AG09309 (cell line): ENCODE measurements around the gene CDHR3.

ENCODE experiments used
- DNase-seq: peaks from one replicate; pipeline ENCODE4 v3.0.0-alpha.2; 2010; ENCODE audit warnings: low read depth
- H3K4me3 ChIP-seq: 2 replicates; pipeline ENCODE4 v1.5.1; 2011; ENCODE audit warnings: mild to moderate bottlenecking, low read depth, low read length, moderate library complexity; ENCODE audit not compliant: control insufficient read depth
- TF ChIP-seq, protein P1 (sequence below): IDR thresholded peaks from 2 replicates; pipeline ENCODE4 v1.5.1; 2011; ENCODE audit warnings: mild to moderate bottlenecking, low read depth, low read length, inconsistent platforms; ENCODE audit not compliant: insufficient read depth, control insufficient read depth; ENCODE audit errors: missing control alignments

The CDHR3 gene

GRCh38 chr7:105963038-105963667 is at the start of gene CDHR3:
Gene CDHR3 (plus strand): TSS chr7:105963264. CDS start chr7:105963319, 55 bp downstream.
- no peak within 1 kb of the TSS for H3K4me3 ChIP-seq
- TF ChIP-seq, protein P1, sequence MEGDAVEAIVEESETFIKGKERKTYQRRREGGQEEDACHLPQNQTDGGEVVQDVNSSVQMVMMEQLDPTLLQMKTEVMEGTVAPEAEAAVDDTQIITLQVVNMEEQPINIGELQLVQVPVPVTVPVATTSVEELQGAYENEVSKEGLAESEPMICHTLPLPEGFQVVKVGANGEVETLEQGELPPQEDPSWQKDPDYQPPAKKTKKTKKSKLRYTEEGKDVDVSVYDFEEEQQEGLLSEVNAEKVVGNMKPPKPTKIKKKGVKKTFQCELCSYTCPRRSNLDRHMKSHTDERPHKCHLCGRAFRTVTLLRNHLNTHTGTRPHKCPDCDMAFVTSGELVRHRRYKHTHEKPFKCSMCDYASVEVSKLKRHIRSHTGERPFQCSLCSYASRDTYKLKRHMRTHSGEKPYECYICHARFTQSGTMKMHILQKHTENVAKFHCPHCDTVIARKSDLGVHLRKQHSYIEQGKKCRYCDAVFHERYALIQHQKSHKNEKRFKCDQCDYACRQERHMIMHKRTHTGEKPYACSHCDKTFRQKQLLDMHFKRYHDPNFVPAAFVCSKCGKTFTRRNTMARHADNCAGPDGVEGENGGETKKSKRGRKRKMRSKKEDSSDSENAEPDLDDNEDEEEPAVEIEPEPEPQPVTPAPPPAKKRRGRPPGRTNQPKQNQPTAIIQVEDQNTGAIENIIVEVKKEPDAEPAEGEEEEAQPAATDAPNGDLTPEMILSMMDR: no peak
- DNase-seq: no peak

- no peak for DNase-seq
- TF ChIP-seq, protein P1: no peak
- no peak overlapping the region for H3K4me3 ChIP-seq
These were observed 49.1 kb upstream of the CDHR3 start for GRCh38 chr7:105913947-105914346.

GRCh38 chr7:105916603-105917002 is 46.5 kb upstream of the CDHR3 start:
- H3K4me3 ChIP-seq: no peak overlapping the region
- no peak for DNase-seq
- TF ChIP-seq, protein P1: no peak

- DNase-seq: no peak
- H3K4me3 ChIP-seq: no peak overlapping the region
- TF ChIP-seq, protein P1: no peak
These were observed 45.4 kb upstream of the CDHR3 start for GRCh38 chr7:105917659-105918058.

DNA sequence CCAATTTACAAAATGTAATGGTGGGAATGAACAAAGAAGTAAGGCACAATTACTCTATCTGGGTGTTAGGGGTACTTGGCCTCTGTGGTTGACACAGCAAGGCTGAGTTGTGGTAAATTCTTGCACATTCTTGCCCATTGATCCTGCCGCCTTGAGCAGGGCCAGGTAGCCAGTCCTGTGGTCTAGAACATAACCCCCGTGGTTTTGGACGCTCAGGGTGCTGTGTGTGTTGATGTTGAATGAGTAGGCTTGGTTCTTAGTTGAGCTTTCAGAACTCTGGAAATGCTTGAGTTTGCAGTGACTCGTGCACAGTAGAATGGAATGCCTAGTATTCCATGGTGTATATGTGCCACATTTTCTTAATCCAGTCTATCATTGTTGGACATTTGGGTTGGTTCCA is 42.3 kb upstream of the CDHR3 start:
- H3K4me3 ChIP-seq: no peak overlapping the region
- DNase-seq: no peak
- TF ChIP-seq, protein P1: no peak

DNA sequence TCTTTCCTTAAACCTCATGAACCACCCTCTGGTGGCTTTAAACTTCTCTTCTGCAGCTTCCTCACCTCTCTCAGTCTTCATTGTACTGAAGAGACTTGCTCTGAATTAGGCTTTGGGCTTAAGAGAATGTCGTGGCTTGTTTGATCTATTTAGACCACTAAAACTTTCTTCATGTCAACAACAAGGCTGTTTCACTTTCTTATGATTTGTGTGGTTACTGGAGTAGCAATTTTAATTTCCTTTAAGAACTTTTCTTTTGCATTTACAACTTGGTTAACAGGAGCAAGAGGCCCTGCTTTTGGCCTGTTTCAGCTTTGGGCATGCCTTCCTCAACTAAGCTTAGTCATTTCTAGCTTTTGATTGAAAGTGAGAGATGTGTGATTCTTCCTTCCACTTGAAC is 38.1 kb upstream of the CDHR3 start:
- no peak overlapping the region for H3K4me3 ChIP-seq
- TF ChIP-seq, protein P1: no peak
- no peak for DNase-seq

DNA sequence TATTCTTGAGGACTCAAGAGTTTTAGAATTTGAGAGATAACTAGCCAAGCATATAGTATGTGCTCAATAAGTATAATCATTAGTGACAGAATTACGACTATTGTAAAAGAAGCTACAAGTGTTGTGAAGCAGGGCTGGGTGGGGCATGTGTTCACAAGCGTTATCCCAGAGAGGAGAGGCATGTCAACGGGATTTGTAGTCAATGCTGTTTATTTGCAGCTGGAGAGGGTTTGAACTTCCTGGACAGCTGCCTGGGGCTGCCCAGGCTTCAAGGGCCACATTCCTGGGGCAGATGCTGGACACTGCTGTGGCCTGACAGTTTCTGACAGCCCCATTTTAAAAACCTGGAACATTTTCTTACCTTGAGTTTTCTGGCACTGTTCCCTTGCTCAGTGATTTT is 36.9 kb upstream of the CDHR3 start:
- no peak for DNase-seq
- TF ChIP-seq, protein P1: no peak
- H3K4me3 ChIP-seq: no peak overlapping the region
